ENCODE results near the gene OLFML1. TPM values are rescaled to one million over a fixed set of nuclear protein-coding genes. Genes with fewer than 3 reads are reported as not detected.

The OLFML1 gene
- total and polyA plus RNA-seq, 2 of the 13 experiments (the other 11 are each of a cell fraction or from before 2014, with no cell fraction given) = 0.89 to 0.90 TPM

GRCh38 chr11:7559398-7560283, 74.3 kb downstream of the OLFML1 start:
- Histone ChIP-seq H4K20me1 (ENCODE audit: insufficient read depth, low read length) (no peaks in the 10 kb centered on the region), H3K9ac (ENCODE audit: insufficient read depth, low read depth, low read length) (no peak overlapping the region), H3K4me2 (ENCODE audit: low read depth, low read length) (no peak overlapping the region), H3K36me3 (replicated peaks in 1 of 2; ENCODE audit: control insufficient read depth in 1 of 2, insufficient read depth in 2 of 2, low read length in 2 of 2) (no peaks in the 10 kb centered on the region), H3K4me1 (ENCODE audit: insufficient read depth, low read length) (peaks cover 11% of the 10 kb centered on the region), H3K79me2 (ENCODE audit: insufficient read depth, low read length) (no peaks in the 10 kb centered on the region), H3K27ac (ENCODE audit: extremely low read length, insufficient read depth, low read length) (no peak overlapping the region), H3K9me3 (ENCODE audit: low read length) (no peaks in the 10 kb centered on the region), H3K4me3 (replicated peaks in 1 of 3; ENCODE audit: insufficient read depth in 1 of 3, low read depth in 2 of 3, low read length in 3 of 3) (no peak overlapping the region), H2AFZ (ENCODE audit: low read length) (no peak overlapping the region), H3K27me3 (ENCODE audit: control insufficient read depth in 1 of 2, insufficient read depth in 2 of 2, low read length in 2 of 2) (no peaks in the 10 kb centered on the region)
- in situ Hi-C loops (cut with HindIII; ENCODE audit: extremely low pct_ligation_motif_present, low pct_unique_long_range_greater_than_20kb) = no loop called here
- no peak for DNase-seq (ENCODE audit: low spot score)
- no peak for TF ChIP-seq YY1 (IDR thresholded peaks at IDR 0.05; ENCODE audit: insufficient read depth, insufficient replicate concordance, low read depth, low read length)
- TF ChIP-seq RERE (CRISPR knock-in tag; IDR thresholded peaks at IDR 0.05; ENCODE audit: low read depth) = no peak
- no peak for TF ChIP-seq SSRP1 (CRISPR knock-in tag; IDR thresholded peaks at IDR 0.05)
- no peak for TF ChIP-seq AKNA (CRISPR knock-in tag; IDR thresholded peaks at IDR 0.05; ENCODE audit: borderline replicate concordance)
- no peak for TF ChIP-seq SMARCC2 (IDR thresholded peaks at IDR 0.05)
- TF ChIP-seq ZNF775 (CRISPR knock-in tag; IDR thresholded peaks at IDR 0.05; ENCODE audit: borderline replicate concordance) = no peak
- no peak for TF ChIP-seq RFX1 (IDR thresholded peaks at IDR 0.05)
- CTCF ChIA-PET (ENCODE audit: low intra/inter-chr PET ratio, low total read pairs) = no interaction called here
- WGBS (ENCODE audit: low lambda C conversion rate) = 84% methylated on average over 4 of the region's 4 CpGs
- FAIRE-seq = no peak
- intact Hi-C loops (cut with micrococcal nuclease; ENCODE audit: unreplicated experiment) = no loop called here
- BruUV-seq (replicated peaks) = no TSS peak
- POLR2A ChIA-PET = no interaction called here
- no peak for ATAC-seq

All from HepG2 (cell line).